ENCODE results near the gene SLC25A39. TPM values are rescaled to one million over a fixed set of nuclear protein-coding genes. Genes with fewer than 3 reads are reported as not detected.

Gene SLC25A39
- total RNA-seq, 1 donor from 2014 or later = 132 TPM

Other genes with a start within 250 kb of the SLC25A39 start
- 18.7 and 19.9 TPM in 2 replicates for gene HDAC5, start 201.2 kb downstream of the SLC25A39 start, total RNA-seq
- gene HROB, start 182.9 kb downstream of the SLC25A39 start, total RNA-seq = 20.7 and 24.1 TPM in 2 replicates
- gene ASB16, start 154.1 kb downstream of the SLC25A39 start, total RNA-seq = 0.21 and 0.59 TPM in 2 replicates
- gene TMUB2, start 137.9 kb downstream of the SLC25A39 start, total RNA-seq = 20.4 and 20.9 TPM in 2 replicates
- gene ATXN7L3, start 124.9 kb downstream of the SLC25A39 start, total RNA-seq = 107 and 113 TPM in 2 replicates
- 177 and 181 TPM in 2 replicates for gene UBTF, start 105.1 kb downstream of the SLC25A39 start, total RNA-seq
- not detected in 2 replicates for gene SLC4A1, start 56.7 kb downstream of the SLC25A39 start, total RNA-seq
- 0.16 and 0.18 TPM in 2 replicates for gene RUNDC3A, start 16.2 kb downstream of the SLC25A39 start, total RNA-seq
- 37.8 and 41.4 TPM in 2 replicates for gene GRN, start 20.5 kb upstream of the SLC25A39 start, total RNA-seq
- 0.32 and 1.0 TPM in 2 replicates for gene FAM171A2, start 39.0 kb upstream of the SLC25A39 start, total RNA-seq
- gene ITGA2B, start 64.8 kb upstream of the SLC25A39 start, total RNA-seq = 1.5 and 2.7 TPM in 2 replicates
- gene GPATCH8, start 178.6 kb upstream of the SLC25A39 start, total RNA-seq = 44.7 and 49.6 TPM in 2 replicates
- gene FZD2, start 232.7 kb upstream of the SLC25A39 start, total RNA-seq = 0.53 and 0.57 TPM in 2 replicates

Measured in activated T-helper 2 cell treated with anti-CD3 and anti-CD28 coated beads, Interferon-gamma antibody, Interleukin-2, Interleukin-4, amounts not matched to agents 10 μg/mL and 5 μg/mL and 100 μg/mL, durations not matched to agents 14 hours and 24 hours and 36 hours (primary cell).